ENCODE measurements around the gene FGF22.
"Not testable (repeated sequence)": the region's sequence is repeated elsewhere in the genome, so short reads cannot be mapped to it uniquely, and the experiment has no call there.

Gene FGF22

GRCh38 chr19:624433-625109 is 15.1 kb upstream of the FGF22 start:
- Histone ChIP-seq H3K27me3 (ENCODE audit: control insufficient read depth, insufficient read depth, low read length) (no peaks in the 10 kb centered on the region), H3K79me2 (peaks cover 2% of the 10 kb centered on the region), H3K9ac (no peak overlapping the region), H3K27ac (no peak overlapping the region), H3K4me1 (no peaks in the 10 kb centered on the region), H3K4me3 (ENCODE audit: low read depth, low read length) (no peak overlapping the region), H3K9me3 (ENCODE audit: control insufficient read depth, low read length) (no peaks in the 10 kb centered on the region), H3K36me3 (ENCODE audit: control insufficient read depth, insufficient read depth, low read length) (no peaks in the 10 kb centered on the region), H2AFZ (no peak overlapping the region), H3K4me2 (ENCODE audit: low read length) (no peak overlapping the region)
- TF ChIP-seq, protein P1, sequence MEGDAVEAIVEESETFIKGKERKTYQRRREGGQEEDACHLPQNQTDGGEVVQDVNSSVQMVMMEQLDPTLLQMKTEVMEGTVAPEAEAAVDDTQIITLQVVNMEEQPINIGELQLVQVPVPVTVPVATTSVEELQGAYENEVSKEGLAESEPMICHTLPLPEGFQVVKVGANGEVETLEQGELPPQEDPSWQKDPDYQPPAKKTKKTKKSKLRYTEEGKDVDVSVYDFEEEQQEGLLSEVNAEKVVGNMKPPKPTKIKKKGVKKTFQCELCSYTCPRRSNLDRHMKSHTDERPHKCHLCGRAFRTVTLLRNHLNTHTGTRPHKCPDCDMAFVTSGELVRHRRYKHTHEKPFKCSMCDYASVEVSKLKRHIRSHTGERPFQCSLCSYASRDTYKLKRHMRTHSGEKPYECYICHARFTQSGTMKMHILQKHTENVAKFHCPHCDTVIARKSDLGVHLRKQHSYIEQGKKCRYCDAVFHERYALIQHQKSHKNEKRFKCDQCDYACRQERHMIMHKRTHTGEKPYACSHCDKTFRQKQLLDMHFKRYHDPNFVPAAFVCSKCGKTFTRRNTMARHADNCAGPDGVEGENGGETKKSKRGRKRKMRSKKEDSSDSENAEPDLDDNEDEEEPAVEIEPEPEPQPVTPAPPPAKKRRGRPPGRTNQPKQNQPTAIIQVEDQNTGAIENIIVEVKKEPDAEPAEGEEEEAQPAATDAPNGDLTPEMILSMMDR (IDR thresholded peaks at IDR 0.05): no peak

DNA sequence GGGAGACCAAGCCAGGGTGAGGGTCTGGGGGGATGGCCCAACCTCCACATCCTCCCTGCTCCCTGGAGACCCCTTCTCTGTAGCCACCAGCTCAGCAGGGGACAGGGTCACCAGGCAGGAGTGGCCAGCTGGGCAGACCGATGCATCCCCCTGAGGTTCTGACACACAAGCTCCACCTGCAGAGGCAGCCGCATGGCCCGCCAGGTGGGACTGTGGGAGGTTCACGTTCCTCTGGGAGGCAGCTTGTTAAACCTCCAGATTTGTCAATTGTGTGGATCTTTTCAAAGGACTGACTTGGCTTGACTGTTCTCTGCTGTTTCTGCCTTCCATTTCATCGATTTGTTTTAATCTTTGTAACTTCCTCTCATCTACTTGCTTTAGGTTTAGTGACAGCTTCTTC is 14.4 kb upstream of the FGF22 start:
- no peaks in the 10 kb centered on the region for H3K27me3 ChIP-seq (ENCODE audit: control insufficient read depth, insufficient read depth, low read length)
- H2AFZ ChIP-seq: no peak overlapping the region
- H3K27ac ChIP-seq: no peak overlapping the region
- TF ChIP-seq, protein P1 (IDR thresholded peaks at IDR 0.05): no peak
- H3K4me1 ChIP-seq: no peaks in the 10 kb centered on the region
- H3K4me3 ChIP-seq (ENCODE audit: low read depth, low read length): no peak overlapping the region
- peaks cover 2% of the 10 kb centered on the region for H3K79me2 ChIP-seq
- H3K4me2 ChIP-seq (ENCODE audit: low read length): no peak overlapping the region
- H3K9ac ChIP-seq: no peak overlapping the region
- H3K9me3 ChIP-seq (ENCODE audit: control insufficient read depth, low read length): no peaks in the 10 kb centered on the region
- H3K36me3 ChIP-seq (ENCODE audit: control insufficient read depth, insufficient read depth, low read length): no peaks in the 10 kb centered on the region

DNA sequence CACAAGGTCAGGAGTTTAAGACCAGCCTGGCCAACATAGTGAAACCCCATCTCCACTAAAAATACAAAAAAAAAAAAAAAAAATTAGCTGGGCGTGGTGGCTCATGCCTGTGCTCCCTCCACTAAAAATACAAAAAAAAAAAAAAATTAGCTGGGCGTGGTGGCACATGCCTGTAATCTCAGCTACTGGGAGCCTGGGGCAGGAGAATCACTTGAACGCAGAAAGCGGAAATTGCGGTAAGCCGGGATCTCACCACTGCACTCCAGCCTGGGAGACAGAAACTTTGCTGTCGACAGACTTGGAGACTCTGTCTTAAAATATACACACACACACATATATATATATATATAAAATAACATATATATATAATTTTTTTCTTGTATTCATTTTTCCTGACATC is 13.1 kb upstream of the FGF22 start:
- H2AFZ ChIP-seq; H3K9me3 ChIP-seq (ENCODE audit: control insufficient read depth, low read length); H3K36me3 ChIP-seq (ENCODE audit: control insufficient read depth, insufficient read depth, low read length); H3K27ac ChIP-seq; H3K4me1 ChIP-seq; H3K4me2 ChIP-seq (ENCODE audit: low read length); H3K79me2 ChIP-seq; H3K9ac ChIP-seq; H3K27me3 ChIP-seq (ENCODE audit: control insufficient read depth, insufficient read depth, low read length); H3K4me3 ChIP-seq (ENCODE audit: low read depth, low read length): not testable (repeated sequence)

DNA sequence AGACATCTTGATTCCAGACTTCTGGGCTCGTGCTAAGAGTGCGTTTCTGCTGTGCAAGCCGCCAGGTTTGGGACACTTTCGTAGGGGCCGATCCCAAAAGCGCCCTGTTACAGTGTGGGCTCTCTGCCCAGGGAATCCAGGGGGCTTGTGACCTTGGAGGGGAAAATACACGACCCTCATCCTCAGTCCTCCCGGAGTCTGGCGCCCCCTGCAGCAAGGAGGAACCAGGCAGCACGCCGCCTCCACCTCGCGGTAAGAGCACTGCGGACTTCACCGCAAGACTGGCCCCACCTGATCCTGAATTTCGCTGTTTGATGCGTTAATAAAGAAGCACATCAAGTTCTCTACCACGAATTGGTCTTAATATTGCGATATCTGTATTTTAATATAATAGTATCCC is 11.5 kb upstream of the FGF22 start:
- Histone ChIP-seq H3K4me1 (no peaks in the 10 kb centered on the region), H2AFZ (no peak overlapping the region), H3K36me3 (ENCODE audit: control insufficient read depth, insufficient read depth, low read length) (no peaks in the 10 kb centered on the region), H3K9me3 (ENCODE audit: control insufficient read depth, low read length) (no peaks in the 10 kb centered on the region), H3K27ac (no peak overlapping the region), H3K27me3 (ENCODE audit: control insufficient read depth, insufficient read depth, low read length) (no peaks in the 10 kb centered on the region), H3K4me3 (ENCODE audit: low read depth, low read length) (no peak overlapping the region), H3K79me2 (peaks cover 15% of the 10 kb centered on the region), H3K4me2 (ENCODE audit: low read length) (no peak overlapping the region), H3K9ac (no peak overlapping the region)
- TF ChIP-seq, protein P1 (IDR thresholded peaks at IDR 0.05): no peak

- H3K36me3 ChIP-seq (ENCODE audit: control insufficient read depth, insufficient read depth, low read length); H3K27ac ChIP-seq; H3K9me3 ChIP-seq (ENCODE audit: control insufficient read depth, low read length); H3K27me3 ChIP-seq (ENCODE audit: control insufficient read depth, insufficient read depth, low read length); H3K9ac ChIP-seq; H3K4me3 ChIP-seq (ENCODE audit: low read depth, low read length); H3K4me2 ChIP-seq (ENCODE audit: low read length); H3K4me1 ChIP-seq; H2AFZ ChIP-seq: not testable (repeated sequence)
- peaks cover 17% of the 10 kb centered on the region for H3K79me2 ChIP-seq
Observed at GRCh38 chr19:629515-629914, 10.2 kb upstream of the FGF22 start.

Measured in parathyroid adenoma (tissue), 2 donors.